ENCODE results near the gene ARL5C. TPM values are rescaled to one million over a fixed set of nuclear protein-coding genes. Genes with fewer than 3 reads are reported as not detected.

Gene ARL5C
- total RNA-seq, 1 experiment from 2014 or later: not detected

DNA sequence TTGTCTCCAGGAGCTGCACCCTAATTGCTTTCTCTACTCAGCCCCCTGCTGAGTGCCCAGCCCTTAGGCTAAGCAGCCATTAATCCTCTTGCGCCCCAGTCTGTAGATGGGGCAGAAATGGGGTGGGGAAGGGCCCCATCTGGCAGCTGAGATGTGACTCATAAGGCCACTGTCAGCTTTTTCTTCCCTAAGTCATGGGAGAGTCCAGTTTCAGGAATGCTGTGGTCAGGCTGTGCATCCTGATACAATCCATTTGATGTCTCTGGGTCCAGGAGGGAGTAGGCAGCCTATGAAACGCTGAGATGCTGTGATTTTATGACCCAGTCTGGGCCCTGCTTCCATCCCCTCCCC, 26.8 kb downstream of the ARL5C start:
- Mint-ChIP-seq H3K27me3 (ENCODE audit: insufficient read depth, unreplicated experiment) (no peaks in the 10 kb centered on the region), H3K4me1 (ENCODE audit: low read depth, unreplicated experiment) (no peaks in the 10 kb centered on the region), H3K9me3 (ENCODE audit: unreplicated experiment) (no peaks in the 10 kb centered on the region), H3K36me3 (ENCODE audit: insufficient read depth, unreplicated experiment) (no peaks in the 10 kb centered on the region), H3K4me3 (ENCODE audit: unreplicated experiment) (no peak overlapping the region), H3K27ac (ENCODE audit: unreplicated experiment) (no peak overlapping the region)
- DNase-seq: no peak
- no peaks in the 10 kb centered on the region for H3K4me1 ChIP-seq
- TF ChIP-seq, protein P1, sequence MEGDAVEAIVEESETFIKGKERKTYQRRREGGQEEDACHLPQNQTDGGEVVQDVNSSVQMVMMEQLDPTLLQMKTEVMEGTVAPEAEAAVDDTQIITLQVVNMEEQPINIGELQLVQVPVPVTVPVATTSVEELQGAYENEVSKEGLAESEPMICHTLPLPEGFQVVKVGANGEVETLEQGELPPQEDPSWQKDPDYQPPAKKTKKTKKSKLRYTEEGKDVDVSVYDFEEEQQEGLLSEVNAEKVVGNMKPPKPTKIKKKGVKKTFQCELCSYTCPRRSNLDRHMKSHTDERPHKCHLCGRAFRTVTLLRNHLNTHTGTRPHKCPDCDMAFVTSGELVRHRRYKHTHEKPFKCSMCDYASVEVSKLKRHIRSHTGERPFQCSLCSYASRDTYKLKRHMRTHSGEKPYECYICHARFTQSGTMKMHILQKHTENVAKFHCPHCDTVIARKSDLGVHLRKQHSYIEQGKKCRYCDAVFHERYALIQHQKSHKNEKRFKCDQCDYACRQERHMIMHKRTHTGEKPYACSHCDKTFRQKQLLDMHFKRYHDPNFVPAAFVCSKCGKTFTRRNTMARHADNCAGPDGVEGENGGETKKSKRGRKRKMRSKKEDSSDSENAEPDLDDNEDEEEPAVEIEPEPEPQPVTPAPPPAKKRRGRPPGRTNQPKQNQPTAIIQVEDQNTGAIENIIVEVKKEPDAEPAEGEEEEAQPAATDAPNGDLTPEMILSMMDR (IDR thresholded peaks at IDR 0.05; ENCODE audit: insufficient read depth in 1 of 2, low read depth in 1 of 2, low read length in 1 of 2, severe bottlenecking in 1 of 2, unreplicated experiment in 1 of 2): no peak
- no peak overlapping the region for H3K4me3 ChIP-seq (ENCODE audit: low read depth, low read length)
- intact Hi-C loops (cut with micrococcal nuclease; ENCODE audit: unreplicated experiment): no loop called here
- POLR2A ChIA-PET: no interaction called here
- no peaks in the 10 kb centered on the region for H3K27me3 ChIP-seq (replicated peaks; ENCODE audit: control insufficient read depth, insufficient read depth, low read length)
- CTCF ChIA-PET: no interaction called here
- BruUV-seq (replicated peaks): no TSS peak
- H3K9me3 ChIP-seq: no peaks in the 10 kb centered on the region
- no peaks in the 10 kb centered on the region for H3K36me3 ChIP-seq (ENCODE audit: control insufficient read depth, insufficient read depth, low read length)

GRCh38 chr17:39138431-39139160, 27.4 kb downstream of the ARL5C start:
- H3K4me1 Mint-ChIP-seq (ENCODE audit: low read depth, unreplicated experiment): no peaks in the 10 kb centered on the region
- Histone ChIP-seq H3K9me3 (no peaks in the 10 kb centered on the region), H3K36me3 (ENCODE audit: control insufficient read depth, insufficient read depth, low read length) (no peaks in the 10 kb centered on the region), H3K4me1 (no peaks in the 10 kb centered on the region), H3K27me3 (replicated peaks; ENCODE audit: control insufficient read depth, insufficient read depth, low read length) (no peaks in the 10 kb centered on the region), H3K4me3 (ENCODE audit: low read depth, low read length) (no peak overlapping the region)
- no peak overlapping the region for H3K27ac Mint-ChIP-seq (ENCODE audit: unreplicated experiment)
- intact Hi-C loops (cut with micrococcal nuclease; ENCODE audit: unreplicated experiment): no loop called here
- no peak overlapping the region for H3K4me3 Mint-ChIP-seq (ENCODE audit: unreplicated experiment)
- no peak for DNase-seq
- H3K36me3 Mint-ChIP-seq (ENCODE audit: insufficient read depth, unreplicated experiment): no peaks in the 10 kb centered on the region
- H3K9me3 Mint-ChIP-seq (ENCODE audit: unreplicated experiment): no peaks in the 10 kb centered on the region
- CTCF ChIA-PET: no interaction called here
- TF ChIP-seq, protein P1 (IDR thresholded peaks at IDR 0.05; ENCODE audit: insufficient read depth in 1 of 2, low read depth in 1 of 2, low read length in 1 of 2, severe bottlenecking in 1 of 2, unreplicated experiment in 1 of 2): no peak
- POLR2A ChIA-PET: no interaction called here
- no peaks in the 10 kb centered on the region for H3K27me3 Mint-ChIP-seq (ENCODE audit: insufficient read depth, unreplicated experiment)
- BruUV-seq (replicated peaks): no TSS peak

DNA sequence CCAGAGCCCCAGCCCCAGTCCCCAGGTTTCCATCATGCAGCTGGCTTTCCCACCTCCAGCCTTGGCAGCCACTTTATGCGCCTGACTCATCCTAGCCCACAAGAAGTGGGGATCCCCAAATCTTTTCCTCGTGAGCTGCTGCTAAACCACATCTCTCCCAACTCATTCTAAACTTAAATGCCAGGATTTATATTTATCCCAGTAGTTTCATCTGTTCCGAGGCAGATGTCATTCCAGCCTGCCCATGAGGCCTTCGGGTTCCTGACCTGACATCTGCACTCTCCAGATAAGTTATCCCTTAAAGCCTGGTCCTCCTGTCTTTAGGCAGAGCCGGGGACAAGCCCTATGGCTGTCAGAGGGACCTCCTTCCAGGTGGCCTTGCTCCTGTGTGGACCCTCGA, 31.1 kb downstream of the ARL5C start:
- ChIA-PET POLR2A (no interaction called here), CTCF (no interaction called here)
- intact Hi-C loops (cut with micrococcal nuclease; ENCODE audit: unreplicated experiment): no loop called here
- Mint-ChIP-seq H3K4me1 (ENCODE audit: low read depth, unreplicated experiment) (no peaks in the 10 kb centered on the region), H3K9me3 (ENCODE audit: unreplicated experiment) (no peaks in the 10 kb centered on the region), H3K27ac (ENCODE audit: unreplicated experiment) (no peak overlapping the region), H3K4me3 (ENCODE audit: unreplicated experiment) (no peak overlapping the region), H3K36me3 (ENCODE audit: insufficient read depth, unreplicated experiment) (no peaks in the 10 kb centered on the region), H3K27me3 (ENCODE audit: insufficient read depth, unreplicated experiment) (no peaks in the 10 kb centered on the region)
- Histone ChIP-seq H3K4me1 (no peaks in the 10 kb centered on the region), H3K27me3 (replicated peaks; ENCODE audit: control insufficient read depth, insufficient read depth, low read length) (no peaks in the 10 kb centered on the region), H3K4me3 (ENCODE audit: low read depth, low read length) (no peak overlapping the region), H3K9me3 (no peaks in the 10 kb centered on the region), H3K36me3 (ENCODE audit: control insufficient read depth, insufficient read depth, low read length) (no peaks in the 10 kb centered on the region)
- TF ChIP-seq, protein P1 (IDR thresholded peaks at IDR 0.05; ENCODE audit: insufficient read depth in 1 of 2, low read depth in 1 of 2, low read length in 1 of 2, severe bottlenecking in 1 of 2, unreplicated experiment in 1 of 2): no peak
- no peak for DNase-seq
- no TSS peak for BruUV-seq (replicated peaks)

Measured in Caco-2 (cell line).